HepG2 (cell line): ENCODE results near the gene NUP155. TPM values are rescaled to one million over a fixed set of nuclear protein-coding genes. Genes with fewer than 3 reads are reported as not detected.

Source experiments
- ATAC-seq: fragments of 200-7000 bp; cut with Tn5 transposase; 3 replicates; pipeline ENCODE4 v1.9.1; 2020; ENCODE audit warnings: mild to moderate bottlenecking, moderate library complexity
- BruUV-seq: library from RNA; stranded (reverse); fragments of 400-500 nt; replicated peaks from 2 replicates; lab custom pipeline; 2021; lab: Mats Ljungman, UMichigan
- CTCF ChIA-PET: fragments of 300-600 bp; formaldehyde crosslinking; extraction: SDS; loops from one replicate; lab custom pipeline; 2021; ENCODE audit warnings: low total read pairs, inconsistent platforms, low intra/inter-chr PET ratio; lab: Yijun Ruan, JAX
- POLR2A ChIA-PET: fragments of 350-600 bp; sonication (Branson Sonifier 250); formaldehyde crosslinking; loops from one replicate; lab custom pipeline; 2020; ENCODE audit warnings: antibody characterized with exemption, inconsistent platforms; lab: Yijun Ruan, JAX
- DNase-seq: peaks from one replicate; pipeline ENCODE4 v3.0.0-alpha.2; 2015; ENCODE audit warnings: low spot score
- FAIRE-seq: peaks from 3 replicates; lab custom pipeline; 2011; peaks lifted over from hg19 to GRCh38; lab: Jason Lieb, UNC
- H2AFZ ChIP-seq: one replicate; pipeline ENCODE4 v1.6.1; 2011; ENCODE audit warnings: low read length, inconsistent platforms
- H3K27ac ChIP-seq: fragments of 300-600 bp; 3 replicates; pipeline ENCODE4 v1.8.0; 2011; ENCODE audit warnings: mixed run types, mild to moderate bottlenecking, mixed read lengths, low read length, inconsistent platforms; ENCODE audit not compliant: insufficient read depth; ENCODE audit errors: extremely low read length
- H3K27me3 ChIP-seq, 2 experiments: fragments of 200-600 bp in 1 of 2; 2 replicates in 1 of 2; 3 replicates in 1 of 2; pipeline versions ENCODE4 v1.6.0 to v1.8.0; 2011; ENCODE audit warnings: low read length in 2 of 2, mild to moderate bottlenecking in 2 of 2, moderate library complexity in 2 of 2, inconsistent platforms in 1 of 2; ENCODE audit not compliant: insufficient read depth in 2 of 2, control insufficient read depth in 1 of 2
- H3K36me3 ChIP-seq, 2 experiments: fragments of 200-600 bp in 1 of 2; replicated peaks in 1 of 2; 2 replicates in 1 of 2; 3 replicates in 1 of 2; pipeline versions ENCODE4 v1.5.1 to v1.8.0; 2011; ENCODE audit warnings: low read length in 2 of 2, inconsistent platforms in 1 of 2; ENCODE audit not compliant: insufficient read depth in 2 of 2, control insufficient read depth in 1 of 2
- H3K4me1 ChIP-seq: 2 replicates; pipeline ENCODE4 v1.5.1; 2012; ENCODE audit warnings: low read length, inconsistent platforms; ENCODE audit not compliant: insufficient read depth
- H3K4me2 ChIP-seq: 2 replicates; pipeline ENCODE4 v1.6.0; 2011; ENCODE audit warnings: low read depth, low read length, inconsistent platforms
- H3K4me3 ChIP-seq, 3 experiments: fragments of 200-600 bp in 1 of 3; sonication (generic), shearing (Covaris generic) in 1 of 3; replicated peaks in 1 of 3; 2 replicates each; pipeline ENCODE4 v1.5.1; 2011 to 2016; ENCODE audit warnings: low read length in 3 of 3, inconsistent platforms in 2 of 3, low read depth in 2 of 3, mild to moderate bottlenecking in 2 of 3, control low read depth in 1 of 3, mixed read lengths in 1 of 3; ENCODE audit not compliant: insufficient read depth in 1 of 3
- H3K79me2 ChIP-seq: one replicate; pipeline ENCODE4 v1.6.1; 2011; ENCODE audit warnings: low read length, inconsistent platforms; ENCODE audit not compliant: insufficient read depth
- H3K9ac ChIP-seq: 2 replicates; pipeline ENCODE4 v1.6.0; 2011; ENCODE audit warnings: mild to moderate bottlenecking, low read depth, low read length, inconsistent platforms; ENCODE audit not compliant: insufficient read depth
- H3K9me3 ChIP-seq: 2 replicates; pipeline ENCODE4 v1.5.1; 2012; ENCODE audit warnings: mild to moderate bottlenecking, low read length
- H4K20me1 ChIP-seq: 2 replicates; pipeline ENCODE4 v1.6.0; 2011; ENCODE audit warnings: inconsistent platforms, mild to moderate bottlenecking, low read length, moderate library complexity; ENCODE audit not compliant: insufficient read depth
- CTCF ChIP-seq: sonication (generic); formaldehyde crosslinking; IDR thresholded peaks from 2 replicates; pipeline ENCODE4 v1.5.0; 2020; ENCODE audit warnings: mild to moderate bottlenecking, missing genetic modification reagents, moderate library complexity
- IKZF1 ChIP-seq: fragments of 450-650 bp; IDR thresholded peaks from 2 replicates; pipeline ENCODE4 v1.7.1; 2016
- JUNB ChIP-seq: sonication (generic); formaldehyde crosslinking; IDR thresholded peaks from 2 replicates; pipeline ENCODE4 v1.8.0; 2022; ENCODE audit warnings: missing genetic modification reagents, mild to moderate bottlenecking, borderline replicate concordance
- PITX1 ChIP-seq: sonication (generic); formaldehyde crosslinking; IDR thresholded peaks from 2 replicates; pipeline ENCODE4 v1.5.1; 2020; ENCODE audit warnings: mild to moderate bottlenecking, missing genetic modification reagents
- TFE3 ChIP-seq: IDR thresholded peaks from 2 replicates; pipeline ENCODE4 v1.6.1; 2016
- ZBED4 ChIP-seq: sonication (generic); formaldehyde crosslinking; IDR thresholded peaks from 2 replicates; pipeline ENCODE4 v1.4.0; 2020; ENCODE audit warnings: missing genetic modification reagents, borderline replicate concordance
- ZNF331 ChIP-seq: sonication (generic); formaldehyde crosslinking; IDR thresholded peaks from 2 replicates; pipeline ENCODE4 v1.4.0; 2020; ENCODE audit warnings: missing genetic modification reagents
- ZNF460 ChIP-seq: sonication (generic); formaldehyde crosslinking; IDR thresholded peaks from 2 replicates; pipeline ENCODE4 v1.5.1; 2020; ENCODE audit warnings: missing genetic modification reagents, mild to moderate bottlenecking, borderline replicate concordance
- ZNF619 ChIP-seq: sonication (generic); formaldehyde crosslinking; IDR thresholded peaks from 2 replicates; pipeline ENCODE4 v1.4.0; 2020; ENCODE audit warnings: mild to moderate bottlenecking, missing genetic modification reagents
- ZNF709 ChIP-seq: sonication (generic); formaldehyde crosslinking; IDR thresholded peaks from 2 replicates; pipeline ENCODE4 v1.5.0; 2020; ENCODE audit warnings: mild to moderate bottlenecking, missing genetic modification reagents
- WGBS: methylation state at CpG from one replicate; pipeline ENCODE4 v1.1.6; 2017; ENCODE audit warnings: low lambda C conversion rate; 5-methylcytosine and 5-hydroxymethylcytosine counted together
- in situ Hi-C: cut with HindIII; loops from 2 replicates; pipeline ENCODE4 v1.10.0; 2017; ENCODE audit warnings: low pct_unique_long_range_greater_than_20kb; ENCODE audit not compliant: extremely low pct_ligation_motif_present
- intact Hi-C: fragments of 100-400 bp; cut with micrococcal nuclease; formaldehyde crosslinking; loops from one replicate; pipeline ENCODE4 v1.10.0; 2022; ENCODE audit not compliant: unreplicated experiment
- polyA plus RNA-seq, 8 experiments: library from polyadenylated mRNA; depleted of rRNA in 3 of 8; stranded (reverse) in 7 of 8; unstranded in 1 of 8; fragments of >200 nt; fragmentation: Illumina TruSeq in 4 of 8; extraction: Trizol in 4 of 8; gene quantifications; 2 replicates each; pipeline versions ENCODE4 v1.2.1 to v1.2.3, GENCODE V29; 2011 to 2016; ENCODE audit warnings: low read depth in 4 of 8, missing spikeins in 1 of 8, mixed read lengths in 1 of 8; ENCODE audit not compliant: insufficient read depth in 1 of 8
- total RNA-seq, 5 experiments: library from RNA; depleted of rRNA; stranded (reverse); fragments of >200 nt; fragmentation: Illumina TruSeq; extraction: Trizol; gene quantifications; 2 replicates each; pipeline ENCODE4 v1.2.3, GENCODE V29; 2016; ENCODE audit warnings: low read depth in 1 of 5

The NUP155 gene
- total and polyA plus RNA-seq, 2 of the 13 experiments (the other 11 are each of a cell fraction or from before 2014, with no cell fraction given), result 13.0 to 57.4 TPM

- peaks cover 3 to 35% of the 10 kb centered on the region in 2 experiments; a peak in 4 of 5 replicates for H3K36me3 ChIP-seq
- TF ChIP-seq JUNB (CRISPR knock-in tag), result no peak
- TF ChIP-seq ZNF619 (CRISPR knock-in tag), result no peak
- in situ Hi-C loops, result no loop called here
- POLR2A ChIA-PET, result no interaction called here
- no peaks in the 10 kb centered on the region for H3K27me3 ChIP-seq
- no peak for DNase-seq
- no peaks in the 10 kb centered on the region; the same call in 1 of the 2 replicates for H4K20me1 ChIP-seq
- no peak for FAIRE-seq
- H2AFZ ChIP-seq, result no peak overlapping the region
- ATAC-seq, result no peak
- no peaks in the 10 kb centered on the region for H3K79me2 ChIP-seq
- no peaks in the 10 kb centered on the region for H3K9me3 ChIP-seq
- BruUV-seq, result no TSS peak
- no peak overlapping the region for H3K4me2 ChIP-seq
- H3K9ac ChIP-seq, result no peak overlapping the region
- H3K4me1 ChIP-seq, result no peaks in the 10 kb centered on the region
- WGBS, result 94% methylated on average over 5 of the region's 5 CpGs
- intact Hi-C loops, result no loop called here
- H3K4me3 ChIP-seq, result no peak overlapping the region
- CTCF ChIA-PET, result no interaction called here
- no peak overlapping the region for H3K27ac ChIP-seq
Observed at GRCh38 chr5:37396352-37396751, 25.4 kb upstream of the NUP155 start.

GRCh38 chr5:37391591-37391990, 20.7 kb upstream of the NUP155 start:
- no peak for ATAC-seq
- H3K4me1 ChIP-seq, result peaks cover 6% of the 10 kb centered on the region; the same call in 1 of the 2 replicates
- CTCF ChIA-PET, result no interaction called here
- no peak overlapping the region for H3K4me3 ChIP-seq
- FAIRE-seq, result no peak
- no peaks in the 10 kb centered on the region for H3K9me3 ChIP-seq
- no peak for DNase-seq
- peaks cover under 1 to 29% of the 10 kb centered on the region in 2 experiments; a peak in 4 of 5 replicates for H3K36me3 ChIP-seq
- POLR2A ChIA-PET, result no interaction called here
- H3K27me3 ChIP-seq, result no peaks in the 10 kb centered on the region
- 89% methylated on average over 3 of the region's 3 CpGs for WGBS
- H3K79me2 ChIP-seq, result no peaks in the 10 kb centered on the region
- no peak overlapping the region for H2AFZ ChIP-seq
- BruUV-seq, result no TSS peak
- H3K9ac ChIP-seq, result no peak overlapping the region
- H3K4me2 ChIP-seq, result no peak overlapping the region
- H4K20me1 ChIP-seq, result no peaks in the 10 kb centered on the region
- in situ Hi-C loops, result no loop called here
- intact Hi-C loops, result no loop called here
- no peak overlapping the region for H3K27ac ChIP-seq
- TF ChIP-seq IKZF1 (no peak), PITX1 (CRISPR knock-in tag) (no peak), ZBED4 (CRISPR knock-in tag) (no peak), ZNF709 (CRISPR knock-in tag) (no peak), ZNF460 (CRISPR knock-in tag) (no peak), ZNF331 (CRISPR knock-in tag) (no peak), TFE3 (no peak), CTCF (CRISPR knock-in tag) (no peak)
